ENCODE measurements around the gene FOXS1. TPM values are rescaled to one million over a fixed set of nuclear protein-coding genes. Genes with fewer than 3 reads are reported as not detected.

Gene FOXS1
- total RNA-seq, 4 donors from 2014 or later: 0.32 to 0.38 TPM; not detected in 2

GRCh38 chr20:31857861-31858759 lies 12.7 kb upstream of the FOXS1 start:
- Histone ChIP-seq H3K4me3 (no peak overlapping the region), H3K27me3 (peaks cover 0 to 86% (median 0%) of the 10 kb centered on the region in 4 donors), H3K36me3 (no peaks in the 10 kb centered on the region), H3K9me3 (no peaks in the 10 kb centered on the region), H3K27ac (no peak overlapping the region), H3K4me1 (peaks cover 13 to 22% (median 16%) of the 10 kb centered on the region in 3 donors)
- intact Hi-C loops (cut with DNase I): loop anchor here (10.0 kb wide), 1 partner anchor 237 kb away; no protein-coding TSS in a partner anchor
- TF ChIP-seq POLR2A (IDR thresholded peaks at IDR 0.05) (no peak), CTCF (IDR thresholded peaks at IDR 0.05) (no peak)
- DNase-seq: no peak
- WGBS, 2 donors: 63 to 66% methylated on average over 6 of the region's 15 CpGs

- TF ChIP-seq POLR2A (IDR thresholded peaks at IDR 0.05) (no peak), CTCF (IDR thresholded peaks at IDR 0.05) (no peak)
- DNase-seq: no peak
Observed at GRCh38 chr20:31856516-31856915, 11.1 kb upstream of the FOXS1 start.

DNA sequence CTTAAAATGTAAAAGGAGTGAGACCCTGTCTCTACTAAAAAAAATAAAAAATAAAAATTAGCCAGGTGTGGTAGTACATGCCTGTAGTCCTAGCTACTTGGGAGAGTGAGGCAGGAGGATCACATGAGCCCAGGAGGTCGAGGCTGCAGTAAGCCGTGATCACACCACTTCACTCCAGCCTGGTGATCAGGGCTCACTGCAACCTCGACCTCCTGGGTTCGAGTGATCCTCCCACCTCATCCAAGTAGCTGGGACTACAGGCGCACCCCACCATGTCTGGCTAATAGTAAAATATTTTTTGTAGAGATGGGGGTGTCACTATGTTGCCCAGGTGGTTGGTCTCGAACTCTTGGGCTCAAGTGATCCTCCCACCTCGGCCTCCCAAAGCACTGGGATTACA lies 8.1 kb upstream of the FOXS1 start:
- TF ChIP-seq CTCF (IDR thresholded peaks at IDR 0.05): no peak
- TF ChIP-seq POLR2A (IDR thresholded peaks at IDR 0.05): no peak
- WGBS, 2 donors: 70% methylated on average over 5 to 7 of the region's 7 CpGs
- Histone ChIP-seq H3K9me3 (no peaks in the 10 kb centered on the region), H3K27ac (no peak overlapping the region), H3K4me1 (peaks cover 3 to 39% (median 5%) of the 10 kb centered on the region in 3 donors), H3K36me3 (no peaks in the 10 kb centered on the region), H3K27me3 (peaks cover 0 to 92% (median 0%) of the 10 kb centered on the region in 4 donors), H3K4me3 (no peak overlapping the region)
- intact Hi-C loops (cut with DNase I): loop anchor here (5.0 to 10.0 kb wide), 2 partner anchors 99 to 241 kb away; partner anchors contain the start of gene PDRG1
- DNase-seq: no peak

More at GRCh38 chr20:31856516-31856915, 11.1 kb upstream of the FOXS1 start:
- intact Hi-C loops (cut with DNase I): loop anchor here (10.0 kb wide), 1 partner anchor 238 kb away; no protein-coding TSS in a partner anchor
- no peak overlapping the region for H3K27ac ChIP-seq
- 47 to 59% methylated on average over 3 of the region's 3 CpGs for WGBS, 2 donors
- no peaks in the 10 kb centered on the region for H3K36me3 ChIP-seq
- peaks cover 0 to 97% (median 0%) of the 10 kb centered on the region in 4 donors for H3K27me3 ChIP-seq
- no peaks in the 10 kb centered on the region for H3K9me3 ChIP-seq
- no peak overlapping the region for H3K4me3 ChIP-seq
- H3K4me1 ChIP-seq: peaks cover 12 to 31% (median 16%) of the 10 kb centered on the region in 3 donors

DNA sequence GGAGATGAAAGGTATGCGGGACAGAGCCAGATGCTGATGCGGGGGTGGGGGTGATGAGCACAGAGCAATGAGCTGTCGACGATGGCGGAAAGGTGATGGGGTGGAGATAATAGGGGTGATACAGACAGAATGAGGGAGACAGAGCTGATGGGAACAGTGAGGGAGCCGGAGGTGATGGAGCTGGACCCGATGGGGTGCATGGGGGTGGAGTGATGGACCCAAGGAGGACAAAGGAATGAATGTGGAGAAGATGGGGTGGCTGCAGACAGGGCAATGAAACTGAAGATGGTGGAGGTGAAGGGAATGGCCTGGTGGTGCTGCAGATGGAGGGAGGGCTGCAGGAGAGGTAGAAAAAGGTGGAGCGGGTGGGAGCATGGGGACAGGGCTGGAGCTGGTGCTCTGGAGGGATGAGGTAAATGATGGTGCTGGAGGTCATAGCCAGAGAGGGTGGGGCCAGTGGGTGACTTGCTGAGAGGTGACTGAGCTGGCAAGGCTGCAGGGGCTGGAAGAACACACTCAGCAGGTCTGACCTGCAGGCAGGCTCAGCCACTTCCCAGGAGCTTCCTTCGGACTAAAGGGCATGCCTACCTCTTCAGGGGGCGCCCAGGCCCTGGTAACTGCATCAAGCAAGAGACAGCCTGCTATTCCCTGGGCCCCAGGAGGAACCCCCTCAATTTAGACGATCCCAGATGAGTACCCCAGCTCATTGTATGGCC lies 6.0 kb upstream of the FOXS1 start:
- intact Hi-C loops (cut with DNase I): loop anchor here (5.0 to 10.0 kb wide), 2 partner anchors 101 to 243 kb away; partner anchors contain the start of gene PDRG1
- no peaks in the 10 kb centered on the region for H3K9me3 ChIP-seq
- no peaks in the 10 kb centered on the region for H3K36me3 ChIP-seq
- 70 to 76% methylated on average over 9 to 11 of the region's 11 CpGs for WGBS, 2 donors
- peaks cover 3 to 41% (median 5%) of the 10 kb centered on the region in 3 donors for H3K4me1 ChIP-seq
- no peak for DNase-seq
- no peak overlapping the region for H3K27ac ChIP-seq
- peaks cover 0 to 77% (median 0%) of the 10 kb centered on the region in 4 donors for H3K27me3 ChIP-seq
- H3K4me3 ChIP-seq: no peak overlapping the region
- TF ChIP-seq POLR2A (IDR thresholded peaks at IDR 0.05): no peak
- TF ChIP-seq CTCF (IDR thresholded peaks at IDR 0.05): no peak

Measured in esophagus squamous epithelium (tissue), 5 donors.